ENCODE measurements around the gene SGCG.
"Not testable (repeated sequence)": the region's sequence is repeated elsewhere in the genome, so short reads cannot be mapped to it uniquely, and the experiment has no call there.

Gene SGCG

GRCh38 chr13:23141964-23142363, 38.8 kb upstream of the SGCG start:
- H3K4me2 ChIP-seq (ENCODE audit: low read length) = no peak overlapping the region

GRCh38 chr13:23142607-23143006, 38.2 kb upstream of the SGCG start:
- not testable (repeated sequence) for H3K4me1 ChIP-seq (ENCODE audit: insufficient read depth, low read length, severe bottlenecking); H2AFZ ChIP-seq (ENCODE audit: low read length); H3K9ac ChIP-seq (ENCODE audit: low read length); H3K4me3 ChIP-seq (ENCODE audit: low read depth, low read length, poor library complexity, severe bottlenecking); H3K9me2 ChIP-seq (ENCODE audit: low read depth, low read length); H3K27ac ChIP-seq (ENCODE audit: low read depth, low read length, poor library complexity, severe bottlenecking); H3K9me3 ChIP-seq (ENCODE audit: low read length); H3F3A ChIP-seq (ENCODE audit: insufficient read depth, low read length); H3K79me2 ChIP-seq (ENCODE audit: insufficient read depth, low read length); H3K27me3 ChIP-seq (ENCODE audit: insufficient read depth, low read length); H3K36me3 ChIP-seq (ENCODE audit: insufficient read depth, low read length); H3K4me2 ChIP-seq (ENCODE audit: low read length); H4K20me1 ChIP-seq (ENCODE audit: insufficient read depth, low read length)

More at GRCh38 chr13:23141964-23142363, 38.8 kb upstream of the SGCG start:
- H3K9me3 ChIP-seq (ENCODE audit: low read length) = no peaks in the 10 kb centered on the region
- H3K27me3 ChIP-seq (ENCODE audit: insufficient read depth, low read length) = no peaks in the 10 kb centered on the region
- no peaks in the 10 kb centered on the region for H3K9me2 ChIP-seq (ENCODE audit: low read depth, low read length)
- H3K4me3 ChIP-seq (ENCODE audit: low read depth, low read length, poor library complexity, severe bottlenecking) = no peak overlapping the region
- H3F3A ChIP-seq (ENCODE audit: insufficient read depth, low read length) = no peaks in the 10 kb centered on the region
- no peak overlapping the region for H3K27ac ChIP-seq (ENCODE audit: low read depth, low read length, poor library complexity, severe bottlenecking)
- no peaks in the 10 kb centered on the region for H3K36me3 ChIP-seq (ENCODE audit: insufficient read depth, low read length)
- H3K9ac ChIP-seq (ENCODE audit: low read length) = no peak overlapping the region
- TF ChIP-seq CTCF (IDR thresholded peaks at IDR 0.05; ENCODE audit: low read length) (no peak), EZH2 (IDR thresholded peaks at IDR 0.05; ENCODE audit: borderline replicate concordance, low read length) (no peak)
- no peaks in the 10 kb centered on the region for H3K4me1 ChIP-seq (ENCODE audit: insufficient read depth, low read length, severe bottlenecking)
- H4K20me1 ChIP-seq (ENCODE audit: insufficient read depth, low read length) = no peaks in the 10 kb centered on the region
- H3K79me2 ChIP-seq (ENCODE audit: insufficient read depth, low read length) = no peaks in the 10 kb centered on the region
- no peak overlapping the region for H2AFZ ChIP-seq (ENCODE audit: low read length)

- H3F3A ChIP-seq (ENCODE audit: insufficient read depth, low read length) = no peaks in the 10 kb centered on the region
- no peaks in the 10 kb centered on the region for H3K27me3 ChIP-seq (ENCODE audit: insufficient read depth, low read length)
- no peaks in the 10 kb centered on the region for H3K79me2 ChIP-seq (ENCODE audit: insufficient read depth, low read length)
- H3K27ac ChIP-seq (ENCODE audit: low read depth, low read length, poor library complexity, severe bottlenecking) = no peak overlapping the region
- H3K9ac ChIP-seq (ENCODE audit: low read length) = no peak overlapping the region
- no peak overlapping the region for H3K4me2 ChIP-seq (ENCODE audit: low read length)
- no peaks in the 10 kb centered on the region for H3K9me2 ChIP-seq (ENCODE audit: low read depth, low read length)
- H3K4me1 ChIP-seq (ENCODE audit: insufficient read depth, low read length, severe bottlenecking) = no peaks in the 10 kb centered on the region
- no peak overlapping the region for H3K4me3 ChIP-seq (ENCODE audit: low read depth, low read length, poor library complexity, severe bottlenecking)
- no peaks in the 10 kb centered on the region for H3K36me3 ChIP-seq (ENCODE audit: insufficient read depth, low read length)
- TF ChIP-seq EZH2 (IDR thresholded peaks at IDR 0.05; ENCODE audit: borderline replicate concordance, low read length) = no peak
- TF ChIP-seq CTCF (IDR thresholded peaks at IDR 0.05; ENCODE audit: low read length) = no peak
- no peaks in the 10 kb centered on the region for H3K9me3 ChIP-seq (ENCODE audit: low read length)
- H2AFZ ChIP-seq (ENCODE audit: low read length) = no peak overlapping the region
- H4K20me1 ChIP-seq (ENCODE audit: insufficient read depth, low read length) = no peaks in the 10 kb centered on the region
Observed at GRCh38 chr13:23144431-23144830, 36.3 kb upstream of the SGCG start.

- no peaks in the 10 kb centered on the region for H3K9me3 ChIP-seq (ENCODE audit: low read length)
- no peaks in the 10 kb centered on the region for H3K79me2 ChIP-seq (ENCODE audit: insufficient read depth, low read length)
- no peaks in the 10 kb centered on the region for H4K20me1 ChIP-seq (ENCODE audit: insufficient read depth, low read length)
- H3K4me1 ChIP-seq (ENCODE audit: insufficient read depth, low read length, severe bottlenecking) = no peaks in the 10 kb centered on the region
- no peak overlapping the region for H2AFZ ChIP-seq (ENCODE audit: low read length)
- no peak overlapping the region for H3K27ac ChIP-seq (ENCODE audit: low read depth, low read length, poor library complexity, severe bottlenecking)
- no peak overlapping the region for H3K4me2 ChIP-seq (ENCODE audit: low read length)
- H3K4me3 ChIP-seq (ENCODE audit: low read depth, low read length, poor library complexity, severe bottlenecking) = no peak overlapping the region
- H3K9me2 ChIP-seq (ENCODE audit: low read depth, low read length) = no peaks in the 10 kb centered on the region
- no peak for TF ChIP-seq CTCF (IDR thresholded peaks at IDR 0.05; ENCODE audit: low read length)
- TF ChIP-seq EZH2 (IDR thresholded peaks at IDR 0.05; ENCODE audit: borderline replicate concordance, low read length) = no peak
- no peaks in the 10 kb centered on the region for H3K36me3 ChIP-seq (ENCODE audit: insufficient read depth, low read length)
- no peak overlapping the region for H3K9ac ChIP-seq (ENCODE audit: low read length)
- no peaks in the 10 kb centered on the region for H3F3A ChIP-seq (ENCODE audit: insufficient read depth, low read length)
- no peaks in the 10 kb centered on the region for H3K27me3 ChIP-seq (ENCODE audit: insufficient read depth, low read length)
Observed at GRCh38 chr13:23146006-23146405, 34.8 kb upstream of the SGCG start.
